ENCODE measurements around the gene DNAAF6. TPM values are rescaled to one million over a fixed set of nuclear protein-coding genes. Genes with fewer than 3 reads are reported as not detected.

DNAAF6 gene
- polyA plus RNA-seq, 4 donors: 0.06 to 0.25 (median 0.21) TPM; not detected in 1

- DNase-seq (ENCODE audit: low read depth in 4 of 4, low spot score in 3 of 4): no peak
These were observed 83.6 kb downstream of the DNAAF6 start for GRCh38 chrX:107290019-107290418.

GRCh38 chrX:107293056-107293455 is 86.6 kb downstream of the DNAAF6 start:
- DNase-seq (ENCODE audit: low read depth in 4 of 4, low spot score in 3 of 4): no peak

Other genes starting within 250 kb of the DNAAF6 start
- 10 to 100 TPM; 18.6 to 22.1 (median 21.7) TPM for gene MORC4, start 206.4 kb upstream of the DNAAF6 start, polyA plus RNA-seq (ENCODE audit: insufficient read length in 4 of 4)
- gene RBM41, start 87.8 kb upstream of the DNAAF6 start, polyA plus RNA-seq (ENCODE audit: insufficient read length in 4 of 4): 10 to 100 TPM; 18.8 to 27.0 (median 22.9) TPM
- 10 to 100 TPM in 3 of 4 donors, 1 to 10 TPM in 1; 9.1 to 11.7 (median 10.4) TPM for gene NUP62CL, start 178 bp upstream of the DNAAF6 start, polyA plus RNA-seq (ENCODE audit: insufficient read length in 4 of 4)
- gene FRMPD3, start 243.0 kb downstream of the DNAAF6 start, polyA plus RNA-seq (ENCODE audit: insufficient read length in 4 of 4): under 1 TPM; 0.25 to 0.43 (median 0.41) TPM

Data from right renal pelvis (tissue), 4 donors.